Endodermal cell (in vitro differentiated cells): ENCODE measurements around the gene ABCA13. TPM values are rescaled to one million over a fixed set of nuclear protein-coding genes. Genes with fewer than 3 reads are reported as not detected.

Source experiments
- DNase-seq: peaks from one replicate; pipeline ENCODE4 v3.0.0-alpha.2; 2017
- H3K27ac ChIP-seq: 2 replicates; pipeline ENCODE4 v1.5.1; 2013; ENCODE audit warnings: mild to moderate bottlenecking, low read depth, low read length, moderate library complexity
- H3K27me3 ChIP-seq: 2 replicates; pipeline ENCODE4 v1.6.1; 2013; ENCODE audit warnings: mild to moderate bottlenecking, low read length, moderate library complexity; ENCODE audit not compliant: insufficient read depth, control insufficient read depth, poor library complexity, severe bottlenecking
- H3K36me3 ChIP-seq: 2 replicates; pipeline ENCODE4 v1.7.0; 2013; ENCODE audit warnings: mild to moderate bottlenecking, low read length, moderate library complexity; ENCODE audit not compliant: control insufficient read depth, insufficient read depth
- H3K4me1 ChIP-seq: one replicate; pipeline ENCODE4 v1.7.0; 2013; ENCODE audit warnings: low read length; ENCODE audit not compliant: control insufficient read depth, insufficient read depth
- H3K4me3 ChIP-seq: 2 replicates; pipeline ENCODE4 v1.5.1; 2013; ENCODE audit warnings: mild to moderate bottlenecking, low read length, moderate library complexity
- H3K9ac ChIP-seq: 2 replicates; pipeline ENCODE4 v1.6.1; 2013; ENCODE audit warnings: mild to moderate bottlenecking, low read length, moderate library complexity; ENCODE audit not compliant: poor library complexity, severe bottlenecking; ENCODE audit errors: extremely low read depth
- H3K9me3 ChIP-seq: 2 replicates; pipeline ENCODE4 v1.6.1; 2013; ENCODE audit warnings: mild to moderate bottlenecking, low read length, moderate library complexity; ENCODE audit not compliant: control insufficient read depth
- H3K27ac Mint-ChIP-seq: 2 replicates; pipeline ENCODE4 v1.8.0; 2020; ENCODE audit warnings: mixed read lengths
- H3K27me3 Mint-ChIP-seq: 2 replicates; pipeline ENCODE4 v1.8.0; 2021; ENCODE audit warnings: mild to moderate bottlenecking, mixed read lengths; ENCODE audit not compliant: insufficient read depth
- H3K36me3 Mint-ChIP-seq: 2 replicates; pipeline ENCODE4 v1.8.0; 2020; ENCODE audit warnings: low read depth, mixed read lengths
- H3K4me1 Mint-ChIP-seq: 2 replicates; pipeline ENCODE4 v1.8.0; 2020; ENCODE audit warnings: mixed read lengths
- H3K4me3 Mint-ChIP-seq: 2 replicates; pipeline ENCODE4 v1.8.0; 2020; ENCODE audit warnings: mild to moderate bottlenecking, moderate library complexity, mixed read lengths
- H3K9me3 Mint-ChIP-seq: 2 replicates; pipeline ENCODE4 v1.8.0; 2020; ENCODE audit warnings: mild to moderate bottlenecking, mixed read lengths
- CTCF ChIP-seq: fragments of 200-600 bp; sonication (generic); conservative IDR thresholded peaks from 2 replicates; pipeline ENCODE4 v1.5.0; 2021; ENCODE audit warnings: antibody characterized with exemption, mild to moderate bottlenecking
- WGBS, 2 experiments: methylation state at CpG; one replicate each; pipeline versions ENCODE4 v1.1.5 to v1.1.7; 2013; ENCODE audit warnings: missing lambda C conversion rate in 2 of 2, mixed read lengths in 1 of 2; ENCODE audit not compliant: insufficient coverage in 1 of 2, insufficient read length in 1 of 2; 5-methylcytosine and 5-hydroxymethylcytosine counted together
- total RNA-seq, 2 donors: library from RNA; stranded (reverse); fragmentation: NEBNext Ultra II Directional in 1 of 2; extraction: Animal tissue kit (Norgen Biotek cat#: 25700) in 1 of 2; gene quantifications; 2 replicates in 1 of 2; 3 replicates in 1 of 2; pipeline ENCODE4 v1.2.1, GENCODE V29; 2021

The ABCA13 gene
- total RNA-seq, 2 donors from 2014 or later, result 0.04 to 0.11 TPM

DNA sequence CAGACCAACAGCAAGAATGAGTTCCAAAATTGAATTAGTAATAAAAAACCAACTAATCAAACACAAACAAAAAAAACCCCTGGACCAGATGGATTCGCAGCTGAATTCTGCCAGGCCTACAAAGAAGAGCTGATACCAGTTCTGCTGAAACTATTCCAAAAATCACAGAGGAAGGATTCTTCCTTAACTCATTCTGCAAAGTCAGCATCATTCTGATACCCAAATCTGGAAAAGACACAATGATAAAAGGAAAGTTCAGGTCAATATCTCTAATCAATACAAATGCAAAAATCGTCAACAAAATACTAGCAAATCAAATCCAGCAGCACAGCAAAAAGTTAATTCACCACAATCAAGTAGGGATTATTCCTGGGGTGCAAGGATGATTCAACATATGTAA, 6.1 kb upstream of the ABCA13 start:
- H3K27ac ChIP-seq, result no peak overlapping the region
- no peaks in the 10 kb centered on the region for H3K4me1 Mint-ChIP-seq
- H3K27me3 ChIP-seq, result no peaks in the 10 kb centered on the region
- peaks cover 18% of the 10 kb centered on the region for H3K9me3 Mint-ChIP-seq
- H3K36me3 ChIP-seq, result no peaks in the 10 kb centered on the region
- no peak for TF ChIP-seq CTCF
- 93 to 100% methylated on average over 1 to 2 of the region's 2 CpGs for WGBS, 2 experiments
- no peak overlapping the region for H3K4me3 Mint-ChIP-seq
- no peaks in the 10 kb centered on the region for H3K36me3 Mint-ChIP-seq
- peaks cover 12% of the 10 kb centered on the region for H3K9me3 ChIP-seq
- no peaks in the 10 kb centered on the region for H3K27me3 Mint-ChIP-seq
- H3K4me1 ChIP-seq, result no peaks in the 10 kb centered on the region
- DNase-seq, result no peak
- H3K27ac Mint-ChIP-seq, result no peak overlapping the region
- H3K4me3 ChIP-seq, result no peak overlapping the region
- no peak overlapping the region for H3K9ac ChIP-seq

- H3K4me3 Mint-ChIP-seq, result no peak overlapping the region
- Histone ChIP-seq H3K4me3 (no peak overlapping the region), H3K27ac (no peak overlapping the region), H3K9me3 (peaks cover 12% of the 10 kb centered on the region), H3K9ac (no peak overlapping the region), H3K27me3 (no peaks in the 10 kb centered on the region), H3K36me3 (no peaks in the 10 kb centered on the region), H3K4me1 (no peaks in the 10 kb centered on the region)
- no peaks in the 10 kb centered on the region for H3K4me1 Mint-ChIP-seq
- peaks cover 14% of the 10 kb centered on the region for H3K9me3 Mint-ChIP-seq
- no peak overlapping the region for H3K27ac Mint-ChIP-seq
- H3K36me3 Mint-ChIP-seq, result no peaks in the 10 kb centered on the region
- no peaks in the 10 kb centered on the region for H3K27me3 Mint-ChIP-seq
- WGBS, 2 experiments, result 46 to 100% methylated on average over 1 to 2 of the region's 2 CpGs
- no peak for TF ChIP-seq CTCF
- DNase-seq, result no peak
Observed at GRCh38 chr7:48168159-48168558, 3.1 kb upstream of the ABCA13 start.

DNA sequence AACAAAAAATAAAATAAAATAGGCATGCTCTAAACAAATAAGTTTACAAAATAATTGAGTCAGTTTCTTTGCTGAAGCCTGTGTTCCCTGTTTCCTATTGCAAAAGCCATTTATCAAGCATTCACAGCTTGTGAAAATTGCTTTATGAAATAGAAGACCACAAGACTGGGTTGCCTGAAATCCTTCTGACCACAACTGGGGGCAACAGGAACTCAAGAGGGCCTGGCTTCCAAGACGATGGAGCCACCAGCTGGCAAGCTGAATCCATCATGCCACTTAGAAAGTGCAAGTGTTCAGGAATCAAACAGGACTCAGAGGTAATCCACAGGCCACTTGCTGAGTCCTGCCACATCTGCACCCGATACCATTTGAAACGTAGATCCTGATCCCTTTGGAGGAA, 752 bp upstream of the ABCA13 start:
- H3K4me1 Mint-ChIP-seq, result no peaks in the 10 kb centered on the region
- H3K4me3 ChIP-seq, result no peak overlapping the region
- no peak overlapping the region for H3K27ac ChIP-seq
- H3K4me3 Mint-ChIP-seq, result no peak overlapping the region
- H3K27me3 ChIP-seq, result no peaks in the 10 kb centered on the region
- H3K9me3 Mint-ChIP-seq, result no peaks in the 10 kb centered on the region
- no peak overlapping the region for H3K27ac Mint-ChIP-seq
- no peaks in the 10 kb centered on the region for H3K27me3 Mint-ChIP-seq
- H3K4me1 ChIP-seq, result no peaks in the 10 kb centered on the region
- DNase-seq, result no peak
- H3K36me3 Mint-ChIP-seq, result no peaks in the 10 kb centered on the region
- no peak overlapping the region for H3K9ac ChIP-seq
- no peaks in the 10 kb centered on the region for H3K36me3 ChIP-seq
- no peak for TF ChIP-seq CTCF
- WGBS, 2 experiments, result 88 to 89% methylated on average over 3 of the region's 3 CpGs
- no peaks in the 10 kb centered on the region for H3K9me3 ChIP-seq
